C4-2B (cell line): Measurements from ENCODE around the gene VTCN1.

Experiments
- ZFX ChIP-seq: fragments of 450-650 bp; IDR thresholded peaks from 2 replicates; pipeline ENCODE4 v1.6.1; 2017
- TF ChIP-seq, protein P1 (sequence below): fragments of 450-650 bp; conservative IDR thresholded peaks from 2 replicates; pipeline ENCODE4 v1.5.1; 2017; ENCODE audit warnings: mild to moderate bottlenecking

DNA sequence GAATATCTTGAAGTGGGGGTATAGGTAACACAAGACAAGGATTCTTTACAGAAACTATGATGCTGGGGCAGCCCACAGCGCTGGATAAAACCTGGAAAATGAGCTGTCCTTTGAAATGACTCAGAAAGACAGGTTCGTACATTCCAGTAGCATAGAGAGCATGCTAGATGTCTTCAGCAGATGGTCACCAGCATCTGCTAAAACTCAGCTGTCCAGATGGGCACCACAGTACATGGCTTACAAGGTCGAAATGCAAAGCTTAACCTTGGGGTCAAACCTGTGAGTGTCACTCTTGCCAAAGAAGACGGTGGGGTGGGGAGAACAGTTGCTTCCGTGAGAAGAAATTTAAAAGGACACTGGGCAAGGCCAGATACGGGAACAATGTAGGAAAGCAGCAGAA is 47.9 kb downstream of the VTCN1 start:
- TF ChIP-seq, protein P1, sequence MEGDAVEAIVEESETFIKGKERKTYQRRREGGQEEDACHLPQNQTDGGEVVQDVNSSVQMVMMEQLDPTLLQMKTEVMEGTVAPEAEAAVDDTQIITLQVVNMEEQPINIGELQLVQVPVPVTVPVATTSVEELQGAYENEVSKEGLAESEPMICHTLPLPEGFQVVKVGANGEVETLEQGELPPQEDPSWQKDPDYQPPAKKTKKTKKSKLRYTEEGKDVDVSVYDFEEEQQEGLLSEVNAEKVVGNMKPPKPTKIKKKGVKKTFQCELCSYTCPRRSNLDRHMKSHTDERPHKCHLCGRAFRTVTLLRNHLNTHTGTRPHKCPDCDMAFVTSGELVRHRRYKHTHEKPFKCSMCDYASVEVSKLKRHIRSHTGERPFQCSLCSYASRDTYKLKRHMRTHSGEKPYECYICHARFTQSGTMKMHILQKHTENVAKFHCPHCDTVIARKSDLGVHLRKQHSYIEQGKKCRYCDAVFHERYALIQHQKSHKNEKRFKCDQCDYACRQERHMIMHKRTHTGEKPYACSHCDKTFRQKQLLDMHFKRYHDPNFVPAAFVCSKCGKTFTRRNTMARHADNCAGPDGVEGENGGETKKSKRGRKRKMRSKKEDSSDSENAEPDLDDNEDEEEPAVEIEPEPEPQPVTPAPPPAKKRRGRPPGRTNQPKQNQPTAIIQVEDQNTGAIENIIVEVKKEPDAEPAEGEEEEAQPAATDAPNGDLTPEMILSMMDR, result no peak
- no peak for TF ChIP-seq ZFX
